ENCODE results near the gene CNTN3. TPM values are rescaled to one million over a fixed set of nuclear protein-coding genes. Genes with fewer than 3 reads are reported as not detected.

CNTN3 gene
- total RNA-seq, result not detected in 2 replicates

DNA sequence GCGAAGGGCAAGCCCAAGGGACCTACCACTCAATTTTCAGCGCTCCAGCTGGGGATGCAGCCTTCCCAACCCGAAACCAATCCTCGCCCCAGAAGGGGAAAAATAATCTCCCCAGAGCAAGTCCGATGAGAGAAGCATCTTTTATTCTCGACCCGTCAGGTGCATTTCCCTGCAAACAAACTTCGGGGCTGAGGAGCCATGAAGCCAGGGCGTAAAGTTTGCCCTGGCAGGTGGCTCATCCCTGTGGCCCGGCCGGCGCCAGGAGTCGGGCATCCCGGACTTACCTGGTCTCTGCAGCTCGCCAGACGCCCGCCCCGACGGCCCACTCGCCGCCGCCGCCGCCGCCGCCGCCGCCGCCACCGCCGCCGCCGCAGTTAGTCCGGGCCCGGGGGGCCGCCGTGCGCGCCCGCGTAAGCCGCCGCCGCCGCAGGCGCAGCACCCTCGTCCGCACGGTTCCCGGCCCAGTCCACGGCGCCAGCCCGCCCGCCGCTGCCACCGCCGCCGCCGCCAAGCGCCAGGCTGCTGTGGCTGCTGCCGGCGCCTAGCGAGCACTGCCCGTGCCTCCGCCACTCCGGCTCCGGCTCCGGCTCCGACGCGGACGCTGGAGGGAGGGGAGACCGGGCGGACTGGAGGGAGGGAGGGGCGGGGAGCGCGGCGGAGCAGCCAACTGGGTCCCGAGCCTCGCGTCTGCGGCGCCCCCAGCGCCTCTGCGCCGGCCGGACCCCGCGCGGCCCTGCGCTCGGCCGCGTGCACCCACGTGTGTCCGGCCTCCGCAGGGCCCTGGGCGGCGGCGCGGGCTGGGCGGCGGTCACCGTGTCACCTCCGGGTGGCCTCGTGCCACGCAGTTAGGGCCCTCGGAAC, at the start of gene CNTN3:
Gene CNTN3 (minus strand): TSS at position 553 of the 861 bp plus-strand sequence. CDS start 93,547 bp downstream, outside the sequence.

Data from cardiac ventricle fibroblast (primary cell).